ENCODE measurements around the gene RHOC.
"Not testable (repeated sequence)": the region's sequence is repeated elsewhere in the genome, so short reads cannot be mapped to it uniquely, and the experiment has no call there.

RHOC gene

GRCh38 chr1:112706505-112707220, at the start of gene RHOC:
TSS of gene RHOC (minus strand) at chr1:112707127. CDS start at chr1:112703799, 3,328 bp downstream.
- no peak for DNase-seq (ENCODE audit: low spot score)

- no peak for DNase-seq (ENCODE audit: low spot score)
Observed at GRCh38 chr1:112754116-112754628, 47.2 kb upstream of the RHOC start.

- DNase-seq (ENCODE audit: low spot score): no peak
Observed at GRCh38 chr1:112748396-112748795, 41.5 kb upstream of the RHOC start.

GRCh38 chr1:112744009-112744578, 37.2 kb upstream of the RHOC start:
- DNase-seq (ENCODE audit: low spot score): no peak

GRCh38 chr1:112743174-112744008, 36.5 kb upstream of the RHOC start:
- DNase-seq (ENCODE audit: low spot score): no peak

- DNase-seq (ENCODE audit: low spot score): no peak
Observed at GRCh38 chr1:112737573-112737972, 30.6 kb upstream of the RHOC start.

- DNase-seq (ENCODE audit: low spot score): peak; percentile 25
Observed at GRCh38 chr1:112735752-112736151, 28.8 kb upstream of the RHOC start.

- no peak for DNase-seq (ENCODE audit: low spot score)
Observed at GRCh38 chr1:112731451-112731850, 24.5 kb upstream of the RHOC start.

GRCh38 chr1:112729909-112730308, 23.0 kb upstream of the RHOC start:
- no peak for DNase-seq (ENCODE audit: low spot score)

GRCh38 chr1:112729011-112729410, 22.1 kb upstream of the RHOC start:
- DNase-seq (ENCODE audit: low spot score): not testable (repeated sequence)

- not testable (repeated sequence) for DNase-seq (ENCODE audit: low spot score)
Observed at GRCh38 chr1:112728306-112728971, 21.5 kb upstream of the RHOC start.

- DNase-seq (ENCODE audit: low spot score): no peak
Observed at GRCh38 chr1:112727716-112728115, 20.8 kb upstream of the RHOC start.

GRCh38 chr1:112724240-112724639, 17.3 kb upstream of the RHOC start:
- not testable (repeated sequence) for DNase-seq (ENCODE audit: low spot score)

GRCh38 chr1:112723511-112723839, 16.5 kb upstream of the RHOC start:
- DNase-seq (ENCODE audit: low spot score): no peak

GRCh38 chr1:112722601-112723510, 15.9 kb upstream of the RHOC start:
- no peak for DNase-seq (ENCODE audit: low spot score)

- DNase-seq (ENCODE audit: low spot score): no peak
Observed at GRCh38 chr1:112721966-112722524, 15.1 kb upstream of the RHOC start.

- DNase-seq (ENCODE audit: low spot score): not testable (repeated sequence)
Observed at GRCh38 chr1:112721294-112721693, 14.4 kb upstream of the RHOC start.

GRCh38 chr1:112720800-112721199, 13.9 kb upstream of the RHOC start:
- no peak for DNase-seq (ENCODE audit: low spot score)

- no peak for DNase-seq (ENCODE audit: low spot score)
Observed at GRCh38 chr1:112719706-112720105, 12.8 kb upstream of the RHOC start.

GRCh38 chr1:112718691-112719418, 11.9 kb upstream of the RHOC start:
- no peak for DNase-seq (ENCODE audit: low spot score)
